ENCODE results near the gene MAML3. TPM values are rescaled to one million over a fixed set of nuclear protein-coding genes. Genes with fewer than 3 reads are reported as not detected.

Gene MAML3
- total RNA-seq, 1 experiment from 2014 or later, result 12.1 TPM

DNA sequence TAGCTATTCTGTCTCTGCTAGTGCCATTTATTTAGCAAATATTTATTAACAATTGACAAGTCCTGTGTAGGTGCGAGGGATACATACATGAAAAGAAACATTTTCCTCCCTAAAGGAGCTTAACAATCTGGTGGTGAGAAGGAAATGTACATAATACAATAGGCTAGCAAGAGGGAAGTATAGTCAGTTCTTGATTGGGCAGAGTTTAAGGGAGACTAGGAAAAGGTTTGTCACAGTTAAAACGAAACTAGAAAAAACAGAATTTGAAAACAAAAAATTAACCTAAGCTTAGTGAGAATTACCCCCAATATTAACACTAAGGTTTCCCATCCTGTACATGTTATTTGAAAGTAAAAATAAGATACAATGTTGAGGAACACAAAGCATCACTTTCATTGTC is 8.6 kb upstream of the MAML3 start:
- ChIA-PET POLR2A (no interaction called here), CTCF (no interaction called here)
- Histone ChIP-seq H3K9me3 (no peaks in the 10 kb centered on the region), H3K36me3 (ENCODE audit: control insufficient read depth, insufficient read depth, low read length) (no peaks in the 10 kb centered on the region), H3K4me1 (no peaks in the 10 kb centered on the region), H3K27me3 (replicated peaks; ENCODE audit: control insufficient read depth, insufficient read depth, low read length) (no peaks in the 10 kb centered on the region), H3K4me3 (ENCODE audit: low read depth, low read length) (no peak overlapping the region)
- Mint-ChIP-seq H3K9me3 (ENCODE audit: unreplicated experiment) (no peaks in the 10 kb centered on the region), H3K36me3 (ENCODE audit: insufficient read depth, unreplicated experiment) (no peaks in the 10 kb centered on the region), H3K27ac (ENCODE audit: unreplicated experiment) (no peak overlapping the region), H3K4me1 (ENCODE audit: low read depth, unreplicated experiment) (no peaks in the 10 kb centered on the region), H3K4me3 (ENCODE audit: unreplicated experiment) (no peak overlapping the region), H3K27me3 (ENCODE audit: insufficient read depth, unreplicated experiment) (no peaks in the 10 kb centered on the region)
- BruUV-seq (replicated peaks), result no TSS peak
- intact Hi-C loops (cut with micrococcal nuclease; ENCODE audit: unreplicated experiment), result no loop called here
- TF ChIP-seq, protein P1, sequence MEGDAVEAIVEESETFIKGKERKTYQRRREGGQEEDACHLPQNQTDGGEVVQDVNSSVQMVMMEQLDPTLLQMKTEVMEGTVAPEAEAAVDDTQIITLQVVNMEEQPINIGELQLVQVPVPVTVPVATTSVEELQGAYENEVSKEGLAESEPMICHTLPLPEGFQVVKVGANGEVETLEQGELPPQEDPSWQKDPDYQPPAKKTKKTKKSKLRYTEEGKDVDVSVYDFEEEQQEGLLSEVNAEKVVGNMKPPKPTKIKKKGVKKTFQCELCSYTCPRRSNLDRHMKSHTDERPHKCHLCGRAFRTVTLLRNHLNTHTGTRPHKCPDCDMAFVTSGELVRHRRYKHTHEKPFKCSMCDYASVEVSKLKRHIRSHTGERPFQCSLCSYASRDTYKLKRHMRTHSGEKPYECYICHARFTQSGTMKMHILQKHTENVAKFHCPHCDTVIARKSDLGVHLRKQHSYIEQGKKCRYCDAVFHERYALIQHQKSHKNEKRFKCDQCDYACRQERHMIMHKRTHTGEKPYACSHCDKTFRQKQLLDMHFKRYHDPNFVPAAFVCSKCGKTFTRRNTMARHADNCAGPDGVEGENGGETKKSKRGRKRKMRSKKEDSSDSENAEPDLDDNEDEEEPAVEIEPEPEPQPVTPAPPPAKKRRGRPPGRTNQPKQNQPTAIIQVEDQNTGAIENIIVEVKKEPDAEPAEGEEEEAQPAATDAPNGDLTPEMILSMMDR (IDR thresholded peaks at IDR 0.05; ENCODE audit: insufficient read depth in 1 of 2, low read depth in 1 of 2, low read length in 1 of 2, severe bottlenecking in 1 of 2, unreplicated experiment in 1 of 2), result no peak
- no peak for DNase-seq

DNA sequence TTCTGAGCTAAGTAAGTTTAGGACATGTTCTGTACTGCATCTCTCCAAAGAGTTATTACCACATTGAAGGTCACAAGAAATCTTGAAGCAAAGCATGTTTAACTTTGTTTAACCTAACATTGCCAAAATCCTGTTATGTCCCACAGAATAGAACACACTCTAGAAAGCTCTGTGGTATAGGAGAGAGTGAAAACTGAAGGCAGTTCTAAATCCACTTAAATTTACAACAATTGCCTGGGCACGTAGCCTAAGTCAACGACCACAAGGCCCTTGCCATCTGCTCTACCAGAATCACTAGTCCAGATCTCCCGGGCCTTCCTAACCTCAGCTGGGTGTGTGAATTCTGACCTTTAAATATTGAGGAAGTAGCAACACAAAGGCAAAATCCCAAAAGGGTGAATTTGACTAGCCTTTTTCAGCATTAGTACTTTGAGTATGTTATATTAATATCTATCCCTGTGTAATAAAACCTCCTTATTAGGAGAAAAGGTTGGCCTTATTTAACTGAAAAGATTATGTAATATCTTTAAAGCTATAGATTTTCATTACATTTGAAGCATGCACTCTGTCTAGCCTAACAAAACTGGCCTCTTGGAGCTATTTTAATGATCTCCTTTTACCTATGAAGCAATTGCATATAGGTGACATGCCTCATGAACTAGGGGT is 4.5 kb upstream of the MAML3 start:
- POLR2A ChIA-PET, result no interaction called here
- Mint-ChIP-seq H3K36me3 (ENCODE audit: insufficient read depth, unreplicated experiment) (peaks cover 11% of the 10 kb centered on the region), H3K4me1 (ENCODE audit: low read depth, unreplicated experiment) (no peaks in the 10 kb centered on the region), H3K27me3 (ENCODE audit: insufficient read depth, unreplicated experiment) (no peaks in the 10 kb centered on the region), H3K27ac (ENCODE audit: unreplicated experiment) (no peak overlapping the region), H3K9me3 (ENCODE audit: unreplicated experiment) (no peaks in the 10 kb centered on the region), H3K4me3 (ENCODE audit: unreplicated experiment) (no peak overlapping the region)
- DNase-seq, result no peak
- TF ChIP-seq, protein P1 (IDR thresholded peaks at IDR 0.05; ENCODE audit: insufficient read depth in 1 of 2, low read depth in 1 of 2, low read length in 1 of 2, severe bottlenecking in 1 of 2, unreplicated experiment in 1 of 2), result no peak
- Histone ChIP-seq H3K4me1 (no peaks in the 10 kb centered on the region), H3K4me3 (ENCODE audit: low read depth, low read length) (no peak overlapping the region), H3K27me3 (replicated peaks; ENCODE audit: control insufficient read depth, insufficient read depth, low read length) (no peaks in the 10 kb centered on the region), H3K9me3 (no peaks in the 10 kb centered on the region), H3K36me3 (ENCODE audit: control insufficient read depth, insufficient read depth, low read length) (no peaks in the 10 kb centered on the region)
- no TSS peak for BruUV-seq (replicated peaks)
- intact Hi-C loops (cut with micrococcal nuclease; ENCODE audit: unreplicated experiment), result no loop called here
- CTCF ChIA-PET, result no interaction called here

DNA sequence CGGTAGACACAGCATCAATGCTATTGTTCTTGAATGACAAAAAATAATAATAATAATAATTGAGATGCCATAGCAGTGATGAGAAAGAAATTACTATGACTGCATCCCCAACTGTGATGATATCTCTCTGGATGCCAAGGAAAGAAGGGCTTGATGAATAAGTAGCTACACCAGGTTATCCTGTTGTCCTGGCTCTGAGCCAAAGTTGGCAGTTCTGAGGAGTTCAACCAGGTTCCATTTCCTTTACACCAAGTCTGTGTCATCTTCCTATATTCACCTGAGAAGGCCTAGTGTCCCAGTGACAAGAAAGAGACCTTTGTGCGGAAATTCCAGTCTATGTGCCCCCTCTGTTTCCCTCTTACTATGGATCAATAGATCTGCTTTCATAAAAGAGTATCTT is 3.4 kb upstream of the MAML3 start:
- no peaks in the 10 kb centered on the region for H3K27me3 Mint-ChIP-seq (ENCODE audit: insufficient read depth, unreplicated experiment)
- H3K36me3 ChIP-seq (ENCODE audit: control insufficient read depth, insufficient read depth, low read length), result no peaks in the 10 kb centered on the region
- no TSS peak for BruUV-seq (replicated peaks)
- no peak overlapping the region for H3K4me3 Mint-ChIP-seq (ENCODE audit: unreplicated experiment)
- no peaks in the 10 kb centered on the region for H3K9me3 ChIP-seq
- H3K36me3 Mint-ChIP-seq (ENCODE audit: insufficient read depth, unreplicated experiment), result peaks cover 19% of the 10 kb centered on the region
- ChIA-PET CTCF (no interaction called here), POLR2A (no interaction called here)
- no peaks in the 10 kb centered on the region for H3K4me1 Mint-ChIP-seq (ENCODE audit: low read depth, unreplicated experiment)
- no peak for DNase-seq
- H3K9me3 Mint-ChIP-seq (ENCODE audit: unreplicated experiment), result no peaks in the 10 kb centered on the region
- no peaks in the 10 kb centered on the region for H3K4me1 ChIP-seq
- intact Hi-C loops (cut with micrococcal nuclease; ENCODE audit: unreplicated experiment), result no loop called here
- no peak overlapping the region for H3K4me3 ChIP-seq (ENCODE audit: low read depth, low read length)
- H3K27me3 ChIP-seq (replicated peaks; ENCODE audit: control insufficient read depth, insufficient read depth, low read length), result no peaks in the 10 kb centered on the region
- H3K27ac Mint-ChIP-seq (ENCODE audit: unreplicated experiment), result no peak overlapping the region
- TF ChIP-seq, protein P1 (IDR thresholded peaks at IDR 0.05; ENCODE audit: insufficient read depth in 1 of 2, low read depth in 1 of 2, low read length in 1 of 2, severe bottlenecking in 1 of 2, unreplicated experiment in 1 of 2), result no peak

All from Caco-2 (cell line).